ENCODE measurements around the gene CHST2.

The CHST2 gene

DNA sequence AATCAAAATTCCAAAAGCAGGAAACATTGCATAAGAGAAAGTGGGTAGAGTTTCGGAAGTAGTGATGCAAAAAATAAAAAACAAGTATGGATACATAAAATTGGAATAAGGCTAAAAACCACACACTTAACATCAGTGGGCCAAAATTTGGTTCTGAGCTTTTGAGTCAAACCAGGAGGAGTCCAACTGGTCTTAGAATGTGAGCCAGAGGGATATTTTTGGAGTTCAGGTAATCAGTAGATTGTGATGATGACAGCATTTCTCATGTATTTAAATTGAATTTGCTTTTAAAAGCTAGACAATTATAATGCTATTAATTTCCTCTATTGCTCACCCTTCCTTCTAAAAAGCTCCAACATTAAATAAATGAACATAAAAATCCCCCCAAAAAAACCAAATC, 38.2 kb upstream of the CHST2 start:
- TF ChIP-seq ZFX (IDR thresholded peaks at IDR 0.05) = no peak
- no peak for TF ChIP-seq CTCF (conservative IDR thresholded peaks at IDR 0.05)
- H3K27ac ChIP-seq = no peak overlapping the region

DNA sequence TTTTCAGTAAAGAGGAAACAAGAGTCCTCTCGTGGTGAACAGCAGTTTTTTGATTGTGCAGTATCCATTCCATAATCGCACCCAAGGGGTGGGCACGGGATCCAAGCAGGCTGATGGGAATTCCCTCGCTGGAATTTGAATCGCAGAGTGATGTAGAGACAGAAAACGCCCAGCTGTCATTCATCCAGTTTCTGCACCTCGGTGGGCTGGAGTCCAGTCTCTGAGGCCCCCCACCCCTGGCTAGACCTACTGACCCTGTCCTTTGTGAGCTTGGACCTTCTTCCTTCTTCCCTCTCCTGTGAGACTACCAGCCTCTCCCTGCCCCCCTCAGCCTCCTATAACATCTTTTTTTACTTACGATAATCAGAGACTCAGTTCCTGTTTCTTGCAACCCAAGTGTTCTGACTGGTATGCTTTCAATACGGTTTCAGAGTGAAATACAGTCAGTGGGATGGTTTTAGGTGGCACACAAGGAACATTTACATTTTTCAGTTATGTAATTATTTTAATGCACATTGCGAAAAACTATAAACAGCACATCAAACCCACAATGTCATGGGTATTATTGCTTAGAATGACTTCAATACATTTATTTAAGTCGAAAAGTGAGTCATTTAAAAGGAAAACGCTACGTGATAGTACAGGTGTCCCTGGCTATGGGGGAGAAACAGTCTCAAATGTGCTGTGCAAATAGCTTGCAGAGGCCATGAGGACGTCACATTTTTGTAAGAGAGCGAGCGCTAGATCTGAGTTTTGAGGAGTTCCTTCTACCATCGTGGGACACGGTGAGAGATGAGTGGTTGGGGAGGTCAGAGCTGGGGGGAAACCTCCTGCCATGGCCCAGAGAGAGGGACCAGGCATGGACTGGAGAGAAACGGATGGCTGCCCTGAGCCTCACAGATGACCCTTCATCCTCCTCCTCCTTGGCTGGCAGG, 37.5 kb upstream of the CHST2 start:
- no peak overlapping the region for H3K27ac ChIP-seq
- TF ChIP-seq ZFX (IDR thresholded peaks at IDR 0.05) = no peak
- no peak for TF ChIP-seq CTCF (conservative IDR thresholded peaks at IDR 0.05)

- TF ChIP-seq ZFX (IDR thresholded peaks at IDR 0.05) (no peak), CTCF (conservative IDR thresholded peaks at IDR 0.05) (no peak)
- H3K27ac ChIP-seq = no peak overlapping the region
Measured at GRCh38 chr3:143083781-143084180, 35.8 kb upstream of the CHST2 start.

- TF ChIP-seq CTCF (conservative IDR thresholded peaks at IDR 0.05) (no peak), ZFX (IDR thresholded peaks at IDR 0.05) (no peak)
- H3K27ac ChIP-seq = no peak overlapping the region
Measured at GRCh38 chr3:143084856-143085731, 34.5 kb upstream of the CHST2 start.

DNA sequence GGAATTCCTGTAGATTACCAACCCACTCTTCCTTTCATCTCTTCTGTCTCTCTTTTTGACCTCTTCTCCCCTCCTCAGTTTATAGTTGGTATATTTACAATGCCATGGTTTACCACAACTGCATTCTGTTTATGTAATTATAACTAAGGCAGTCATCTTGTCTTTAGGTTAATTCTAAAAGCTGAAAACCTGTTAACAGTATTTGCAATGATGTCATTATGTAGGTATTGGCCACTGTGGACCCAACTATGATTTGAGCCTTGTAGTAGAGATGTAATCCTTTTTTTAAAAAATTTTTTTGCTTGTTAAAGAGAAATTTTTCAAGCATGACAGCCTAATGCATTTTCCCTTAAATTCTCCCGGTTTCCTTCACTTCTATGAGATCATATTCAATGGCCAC, 30.7 kb upstream of the CHST2 start:
- TF ChIP-seq ZFX (IDR thresholded peaks at IDR 0.05) (no peak), CTCF (conservative IDR thresholded peaks at IDR 0.05) (no peak)

GRCh38 chr3:143089965-143090364, 29.6 kb upstream of the CHST2 start:
- TF ChIP-seq CTCF (conservative IDR thresholded peaks at IDR 0.05) = no peak
- no peak for TF ChIP-seq ZFX (IDR thresholded peaks at IDR 0.05)

More for the DNA sequence above, 30.7 kb upstream of the CHST2 start:
- H3K27ac ChIP-seq = no peak overlapping the region

DNA sequence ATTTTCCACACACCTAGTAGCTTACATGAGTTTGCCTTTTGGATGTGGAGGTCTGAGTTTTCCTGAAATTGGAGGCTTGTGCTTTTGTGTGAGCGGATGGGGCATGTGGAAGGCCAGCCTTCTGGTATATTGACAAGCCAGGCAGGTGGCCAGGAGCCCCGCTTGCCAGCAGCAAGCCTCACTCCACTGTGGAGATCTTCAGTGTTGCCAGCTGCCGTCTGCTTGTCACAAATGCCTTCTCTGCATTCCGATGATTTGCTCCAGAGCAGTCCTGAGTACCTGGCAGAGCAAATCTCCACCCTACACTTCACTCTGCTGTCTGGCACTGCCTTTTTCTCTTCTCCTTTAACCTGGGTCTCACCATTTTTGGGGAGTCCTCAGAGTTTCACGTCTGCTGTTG, 29.1 kb upstream of the CHST2 start:
- TF ChIP-seq CTCF (conservative IDR thresholded peaks at IDR 0.05) (no peak), ZFX (IDR thresholded peaks at IDR 0.05) (no peak)
- H3K27ac ChIP-seq = no peak overlapping the region

More at GRCh38 chr3:143089965-143090364, 29.6 kb upstream of the CHST2 start:
- no peak overlapping the region for H3K27ac ChIP-seq

Measured in C4-2B (cell line).